Caco-2 (cell line): Measurements from ENCODE around the gene COL13A1. TPM values are rescaled to one million over a fixed set of nuclear protein-coding genes. Genes with fewer than 3 reads are reported as not detected.

Source experiments
- BruUV-seq: library from RNA; stranded (reverse); fragments of 400-500 nt; replicated peaks from 2 replicates; lab custom pipeline; 2021; lab: Mats Ljungman, UMichigan
- CTCF ChIA-PET: fragments of 300-600 bp; sonication (Branson Sonifier 250); formaldehyde crosslinking; loops from one replicate; lab custom pipeline; 2022; ENCODE audit warnings: antibody characterized with exemption; lab: Charles Lee
- POLR2A ChIA-PET: fragments of 300-600 bp; sonication (Branson Sonifier 250); formaldehyde crosslinking; loops from one replicate; lab custom pipeline; 2022; ENCODE audit warnings: antibody characterized with exemption; lab: Charles Lee
- DNase-seq, 2 experiments: peaks; one replicate each; pipeline versions ENCODE4 v3.0.0 to v3.0.0-alpha.2; 2020 to 2022
- H3K27me3 ChIP-seq: replicated peaks from 2 replicates; pipeline ENCODE4 v1.6.0; 2011; ENCODE audit warnings: low read length; ENCODE audit not compliant: control insufficient read depth, insufficient read depth
- H3K36me3 ChIP-seq: 2 replicates; pipeline ENCODE4 v1.5.1; 2011; ENCODE audit warnings: low read length; ENCODE audit not compliant: control insufficient read depth, insufficient read depth
- H3K4me1 ChIP-seq: fragments of 250-450 bp; sonication (Bioruptor Pico); 2 replicates; pipeline ENCODE4 v1.5.1; 2020; ENCODE audit warnings: mild to moderate bottlenecking
- H3K4me3 ChIP-seq: 2 replicates; pipeline ENCODE4 v1.5.1; 2011; ENCODE audit warnings: low read depth, mild to moderate bottlenecking, control low read depth, low read length
- H3K9me3 ChIP-seq: fragments of 250-450 bp; sonication (Bioruptor Pico); 2 replicates; pipeline ENCODE4 v1.5.1; 2020; ENCODE audit warnings: mild to moderate bottlenecking, moderate library complexity
- H3K27ac Mint-ChIP-seq: one replicate; pipeline ENCODE4 v1.8.0; 2022; ENCODE audit warnings: mixed read lengths; ENCODE audit not compliant: unreplicated experiment
- H3K27me3 Mint-ChIP-seq: one replicate; pipeline ENCODE4 v1.8.0; 2022; ENCODE audit warnings: mixed read lengths; ENCODE audit not compliant: insufficient read depth, unreplicated experiment
- H3K36me3 Mint-ChIP-seq: one replicate; pipeline ENCODE4 v1.8.0; 2022; ENCODE audit warnings: mild to moderate bottlenecking, mixed read lengths; ENCODE audit not compliant: insufficient read depth, unreplicated experiment
- H3K4me1 Mint-ChIP-seq: one replicate; pipeline ENCODE4 v1.8.0; 2022; ENCODE audit warnings: low read depth, mixed read lengths; ENCODE audit not compliant: unreplicated experiment
- H3K4me3 Mint-ChIP-seq: one replicate; pipeline ENCODE4 v1.8.0; 2022; ENCODE audit warnings: mild to moderate bottlenecking, moderate library complexity, mixed read lengths; ENCODE audit not compliant: unreplicated experiment
- H3K9me3 Mint-ChIP-seq: one replicate; pipeline ENCODE4 v1.8.0; 2022; ENCODE audit warnings: mixed read lengths; ENCODE audit not compliant: unreplicated experiment
- intact Hi-C: fragments of 100-400 bp; cut with micrococcal nuclease; formaldehyde crosslinking; loops from one replicate; pipeline ENCODE4 v1.10.0; 2022; ENCODE audit not compliant: unreplicated experiment
- total RNA-seq: library from RNA; stranded (reverse); gene quantifications from 2 replicates; pipeline ENCODE4 v1.2.3, GENCODE V29; 2022
- TF ChIP-seq, protein P1 (sequence below), 2 experiments: fragments of 200-600 bp in 1 of 2; IDR thresholded peaks; 1 replicate in 1 of 2; 2 replicates in 1 of 2; pipeline versions ENCODE4 v1.5.1 to v1.8.0; 2011 to 2022; ENCODE audit warnings: antibody characterized with exemption in 1 of 2, control low read depth in 1 of 2, inconsistent platforms in 1 of 2, low read depth in 1 of 2, low read length in 1 of 2, mild to moderate bottlenecking in 1 of 2, moderate library complexity in 1 of 2; ENCODE audit not compliant: insufficient read depth in 1 of 2, severe bottlenecking in 1 of 2, unreplicated experiment in 1 of 2

Gene COL13A1
- total RNA-seq, 1 experiment from 2014 or later: not detected

DNA sequence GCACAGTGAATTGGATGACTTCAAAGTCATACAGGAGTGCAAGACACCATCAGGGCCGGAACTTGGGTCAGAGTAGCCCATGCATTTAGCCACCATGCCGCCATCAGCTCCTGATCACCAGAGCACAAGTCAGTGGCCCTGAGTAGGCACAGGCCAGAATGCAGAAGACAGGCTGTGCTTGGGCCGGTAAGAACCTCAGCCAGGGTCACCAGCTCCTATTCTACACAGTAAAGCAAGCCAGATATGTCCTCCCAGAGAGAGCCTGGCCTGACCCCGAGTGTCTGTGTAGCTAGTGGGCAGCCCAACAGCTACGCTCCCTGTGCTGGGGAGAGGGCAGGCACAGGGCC, 44.5 kb upstream of the COL13A1 start:
- Histone ChIP-seq H3K36me3 (no peaks in the 10 kb centered on the region), H3K4me1 (no peaks in the 10 kb centered on the region), H3K4me3 (no peak overlapping the region), H3K27me3 (peaks cover 4% of the 10 kb centered on the region; the same call in 1 of the 2 replicates), H3K9me3 (no peaks in the 10 kb centered on the region)
- intact Hi-C loops: no loop called here
- H3K27me3 Mint-ChIP-seq: peaks cover 34% of the 10 kb centered on the region
- H3K9me3 Mint-ChIP-seq: no peaks in the 10 kb centered on the region
- ChIA-PET CTCF (interaction anchor here (0.6 kb wide), 1 partner anchor 47 kb away, joined by 3 read pairs; no protein-coding TSS in a partner anchor), POLR2A (no interaction called here)
- no peak overlapping the region for H3K4me3 Mint-ChIP-seq
- no peak for DNase-seq
- BruUV-seq: no TSS peak
- H3K36me3 Mint-ChIP-seq: no peaks in the 10 kb centered on the region
- no peaks in the 10 kb centered on the region for H3K4me1 Mint-ChIP-seq
- TF ChIP-seq, protein P1, sequence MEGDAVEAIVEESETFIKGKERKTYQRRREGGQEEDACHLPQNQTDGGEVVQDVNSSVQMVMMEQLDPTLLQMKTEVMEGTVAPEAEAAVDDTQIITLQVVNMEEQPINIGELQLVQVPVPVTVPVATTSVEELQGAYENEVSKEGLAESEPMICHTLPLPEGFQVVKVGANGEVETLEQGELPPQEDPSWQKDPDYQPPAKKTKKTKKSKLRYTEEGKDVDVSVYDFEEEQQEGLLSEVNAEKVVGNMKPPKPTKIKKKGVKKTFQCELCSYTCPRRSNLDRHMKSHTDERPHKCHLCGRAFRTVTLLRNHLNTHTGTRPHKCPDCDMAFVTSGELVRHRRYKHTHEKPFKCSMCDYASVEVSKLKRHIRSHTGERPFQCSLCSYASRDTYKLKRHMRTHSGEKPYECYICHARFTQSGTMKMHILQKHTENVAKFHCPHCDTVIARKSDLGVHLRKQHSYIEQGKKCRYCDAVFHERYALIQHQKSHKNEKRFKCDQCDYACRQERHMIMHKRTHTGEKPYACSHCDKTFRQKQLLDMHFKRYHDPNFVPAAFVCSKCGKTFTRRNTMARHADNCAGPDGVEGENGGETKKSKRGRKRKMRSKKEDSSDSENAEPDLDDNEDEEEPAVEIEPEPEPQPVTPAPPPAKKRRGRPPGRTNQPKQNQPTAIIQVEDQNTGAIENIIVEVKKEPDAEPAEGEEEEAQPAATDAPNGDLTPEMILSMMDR (IDR thresholded peaks at IDR 0.05; ENCODE audit: insufficient read depth in 1 of 2, low read depth in 1 of 2, low read length in 1 of 2, severe bottlenecking in 1 of 2, unreplicated experiment in 1 of 2): no peak
- H3K27ac Mint-ChIP-seq: no peak overlapping the region

- Mint-ChIP-seq H3K4me1 (no peaks in the 10 kb centered on the region), H3K9me3 (no peaks in the 10 kb centered on the region), H3K27ac (no peak overlapping the region), H3K4me3 (no peak overlapping the region), H3K36me3 (no peaks in the 10 kb centered on the region), H3K27me3 (peaks cover 30% of the 10 kb centered on the region)
- Histone ChIP-seq H3K9me3 (no peaks in the 10 kb centered on the region), H3K27me3 (peaks cover 4% of the 10 kb centered on the region; the same call in 1 of the 2 replicates), H3K4me1 (no peaks in the 10 kb centered on the region), H3K36me3 (no peaks in the 10 kb centered on the region), H3K4me3 (no peak overlapping the region)
- intact Hi-C loops: no loop called here
- DNase-seq: no peak
- BruUV-seq: no TSS peak
- ChIA-PET POLR2A (no interaction called here), CTCF (interaction anchor here (0.6 kb wide), 2 partner anchors 46 to 154 kb away, joined by 3 to 4 read pairs; no protein-coding TSS in a partner anchor)
- TF ChIP-seq, protein P1 (IDR thresholded peaks at IDR 0.05; ENCODE audit: insufficient read depth in 1 of 2, low read depth in 1 of 2, low read length in 1 of 2, severe bottlenecking in 1 of 2, unreplicated experiment in 1 of 2): no peak
These were observed 44.0 kb upstream of the COL13A1 start for GRCh38 chr10:69757553-69758309.

DNA sequence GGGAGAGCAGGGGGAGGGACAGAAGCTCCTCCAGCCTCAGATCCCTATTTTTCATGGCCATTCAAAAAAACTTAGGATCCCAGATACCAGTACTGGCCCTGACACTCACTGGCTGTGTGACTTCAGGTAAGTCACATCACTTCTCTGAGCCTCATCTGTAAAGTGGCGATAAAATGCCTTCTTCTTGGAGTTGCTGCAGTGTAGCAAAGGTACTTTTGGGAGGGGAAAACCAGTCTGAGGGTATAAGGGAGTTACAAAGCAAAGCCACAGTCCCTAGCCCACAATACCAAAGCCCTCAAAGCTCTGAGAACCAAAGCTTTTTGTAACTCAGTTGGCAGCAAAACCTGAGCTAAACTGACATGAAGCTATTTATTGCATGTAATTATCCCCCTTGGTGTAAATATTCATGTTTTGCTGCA, 43.4 kb upstream of the COL13A1 start:
- POLR2A ChIA-PET: no interaction called here
- no peak overlapping the region for H3K27ac Mint-ChIP-seq
- CTCF ChIA-PET: no interaction called here

More for the DNA sequence above, 43.4 kb upstream of the COL13A1 start:
- H3K9me3 Mint-ChIP-seq: no peaks in the 10 kb centered on the region
- BruUV-seq: no TSS peak
- no peak overlapping the region for H3K4me3 Mint-ChIP-seq
- no peak for DNase-seq
- Histone ChIP-seq H3K36me3 (no peaks in the 10 kb centered on the region), H3K4me1 (no peaks in the 10 kb centered on the region), H3K4me3 (no peak overlapping the region), H3K9me3 (no peaks in the 10 kb centered on the region), H3K27me3 (peaks cover 3% of the 10 kb centered on the region; the same call in 1 of the 2 replicates)
- intact Hi-C loops: no loop called here
- H3K36me3 Mint-ChIP-seq: no peaks in the 10 kb centered on the region
- H3K27me3 Mint-ChIP-seq: peaks cover 27% of the 10 kb centered on the region
- H3K4me1 Mint-ChIP-seq: no peaks in the 10 kb centered on the region
- TF ChIP-seq, protein P1 (IDR thresholded peaks at IDR 0.05; ENCODE audit: insufficient read depth in 1 of 2, low read depth in 1 of 2, low read length in 1 of 2, severe bottlenecking in 1 of 2, unreplicated experiment in 1 of 2): no peak
